ENCODE measurements around the gene SIK2.

DNA sequence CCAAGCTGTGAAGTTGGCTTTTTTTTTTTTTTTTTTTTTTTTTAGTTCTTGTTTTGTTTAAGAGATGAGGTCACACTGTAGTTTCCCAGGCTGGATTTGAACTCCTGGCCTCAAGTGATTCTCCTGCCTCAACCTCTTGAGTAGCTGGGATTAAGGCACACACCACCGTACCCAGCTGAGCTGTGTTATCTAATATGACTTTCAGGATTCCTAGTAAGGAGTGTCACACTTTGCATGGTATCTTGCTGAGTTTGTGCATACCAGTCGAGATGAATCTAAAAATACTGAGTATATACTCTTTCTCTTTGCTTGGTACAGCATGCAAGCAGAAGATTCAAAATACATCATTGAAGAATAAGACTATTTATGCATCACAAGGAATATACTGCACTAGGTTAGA is 58.6 kb downstream of the SIK2 start:
- no peak for TF ChIP-seq EZH2 (IDR thresholded peaks at IDR 0.05; ENCODE audit: borderline replicate concordance, insufficient read depth, low read depth, low read length, poor library complexity, severe bottlenecking)
- TF ChIP-seq, protein P1, sequence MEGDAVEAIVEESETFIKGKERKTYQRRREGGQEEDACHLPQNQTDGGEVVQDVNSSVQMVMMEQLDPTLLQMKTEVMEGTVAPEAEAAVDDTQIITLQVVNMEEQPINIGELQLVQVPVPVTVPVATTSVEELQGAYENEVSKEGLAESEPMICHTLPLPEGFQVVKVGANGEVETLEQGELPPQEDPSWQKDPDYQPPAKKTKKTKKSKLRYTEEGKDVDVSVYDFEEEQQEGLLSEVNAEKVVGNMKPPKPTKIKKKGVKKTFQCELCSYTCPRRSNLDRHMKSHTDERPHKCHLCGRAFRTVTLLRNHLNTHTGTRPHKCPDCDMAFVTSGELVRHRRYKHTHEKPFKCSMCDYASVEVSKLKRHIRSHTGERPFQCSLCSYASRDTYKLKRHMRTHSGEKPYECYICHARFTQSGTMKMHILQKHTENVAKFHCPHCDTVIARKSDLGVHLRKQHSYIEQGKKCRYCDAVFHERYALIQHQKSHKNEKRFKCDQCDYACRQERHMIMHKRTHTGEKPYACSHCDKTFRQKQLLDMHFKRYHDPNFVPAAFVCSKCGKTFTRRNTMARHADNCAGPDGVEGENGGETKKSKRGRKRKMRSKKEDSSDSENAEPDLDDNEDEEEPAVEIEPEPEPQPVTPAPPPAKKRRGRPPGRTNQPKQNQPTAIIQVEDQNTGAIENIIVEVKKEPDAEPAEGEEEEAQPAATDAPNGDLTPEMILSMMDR (IDR thresholded peaks at IDR 0.05), result no peak
